NCI-H1417 treated with DMSO at 0.1 percent for 48 hours (cell line): Measurements from ENCODE around the gene ZSCAN21.
"Not testable (repeated sequence)": the region's sequence is repeated elsewhere in the genome, so short reads cannot be mapped to it uniquely, and the experiment has no call there.

Experiments used
- DNase-seq: peaks from one replicate; lab custom pipeline; 2025; lab: John Stamatoyannopoulos, UW

ZSCAN21 gene

DNA sequence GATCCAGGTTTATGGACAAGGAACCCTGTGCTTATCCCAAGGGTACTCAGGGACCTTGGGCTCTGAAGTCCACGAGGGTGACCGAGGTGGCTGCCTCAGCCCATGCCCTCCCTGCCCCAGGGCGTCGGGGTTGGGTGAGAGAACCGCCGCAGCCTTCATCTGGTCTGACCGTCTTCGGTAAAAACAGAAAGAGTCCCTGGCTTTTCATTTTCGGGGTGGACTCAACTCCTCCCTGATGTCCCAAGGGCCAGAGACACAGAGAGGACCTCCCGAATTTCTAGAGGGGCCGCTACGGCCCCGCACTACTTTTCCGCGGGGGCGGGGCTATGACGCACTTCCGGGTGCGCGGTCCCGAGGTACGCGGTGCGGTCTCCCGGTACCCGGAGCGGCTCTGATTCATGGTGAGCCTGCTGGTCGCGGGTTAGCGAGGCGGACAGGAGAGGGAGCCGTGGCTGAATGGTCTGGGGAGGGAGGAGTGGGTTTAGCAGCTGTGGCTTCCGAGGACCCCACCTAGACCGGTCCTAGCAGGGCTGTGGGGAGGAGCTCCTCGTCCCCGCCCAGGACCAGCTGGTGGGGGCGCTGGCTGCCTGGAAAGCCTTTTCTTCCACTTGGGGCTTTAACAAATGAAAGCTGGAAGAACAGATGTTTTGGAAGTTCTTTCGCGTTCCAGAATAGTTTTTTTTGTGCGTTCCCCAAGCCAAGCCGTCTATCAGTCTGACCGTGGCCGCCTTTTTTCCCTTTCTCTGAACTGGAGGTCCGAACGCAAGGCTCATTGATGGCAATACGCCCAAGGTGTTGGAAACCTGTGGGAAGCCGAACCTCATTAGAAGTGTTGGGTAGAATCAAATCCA is at the start of gene ZSCAN21:
Gene ZSCAN21, plus strand, starts transcription at position 334 of the 851 bp plus-strand sequence. CDS start 7,233 bp downstream, outside the sequence.
- peak; percentile 29 for DNase-seq

DNA sequence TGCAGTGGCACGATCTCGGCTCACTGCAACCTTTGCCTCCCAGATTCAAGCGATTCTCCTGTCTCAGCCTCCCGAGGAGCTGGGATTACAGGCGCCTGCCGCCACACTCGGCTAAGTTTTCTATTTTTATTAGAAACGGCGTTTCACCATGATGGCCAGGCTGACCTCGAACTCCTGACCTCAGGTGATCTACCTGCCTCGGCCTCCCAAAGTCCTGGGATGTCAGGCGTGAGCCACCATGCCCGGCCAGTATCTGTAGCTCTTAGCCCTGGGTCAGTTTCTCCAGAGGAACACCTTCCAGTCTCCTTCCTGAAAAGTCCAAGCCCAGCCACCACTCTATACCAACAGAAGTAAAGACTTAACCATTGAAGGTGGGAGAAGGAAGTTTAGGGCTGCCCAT is 49.3 kb upstream of the ZSCAN21 start:
- DNase-seq: no peak

DNA sequence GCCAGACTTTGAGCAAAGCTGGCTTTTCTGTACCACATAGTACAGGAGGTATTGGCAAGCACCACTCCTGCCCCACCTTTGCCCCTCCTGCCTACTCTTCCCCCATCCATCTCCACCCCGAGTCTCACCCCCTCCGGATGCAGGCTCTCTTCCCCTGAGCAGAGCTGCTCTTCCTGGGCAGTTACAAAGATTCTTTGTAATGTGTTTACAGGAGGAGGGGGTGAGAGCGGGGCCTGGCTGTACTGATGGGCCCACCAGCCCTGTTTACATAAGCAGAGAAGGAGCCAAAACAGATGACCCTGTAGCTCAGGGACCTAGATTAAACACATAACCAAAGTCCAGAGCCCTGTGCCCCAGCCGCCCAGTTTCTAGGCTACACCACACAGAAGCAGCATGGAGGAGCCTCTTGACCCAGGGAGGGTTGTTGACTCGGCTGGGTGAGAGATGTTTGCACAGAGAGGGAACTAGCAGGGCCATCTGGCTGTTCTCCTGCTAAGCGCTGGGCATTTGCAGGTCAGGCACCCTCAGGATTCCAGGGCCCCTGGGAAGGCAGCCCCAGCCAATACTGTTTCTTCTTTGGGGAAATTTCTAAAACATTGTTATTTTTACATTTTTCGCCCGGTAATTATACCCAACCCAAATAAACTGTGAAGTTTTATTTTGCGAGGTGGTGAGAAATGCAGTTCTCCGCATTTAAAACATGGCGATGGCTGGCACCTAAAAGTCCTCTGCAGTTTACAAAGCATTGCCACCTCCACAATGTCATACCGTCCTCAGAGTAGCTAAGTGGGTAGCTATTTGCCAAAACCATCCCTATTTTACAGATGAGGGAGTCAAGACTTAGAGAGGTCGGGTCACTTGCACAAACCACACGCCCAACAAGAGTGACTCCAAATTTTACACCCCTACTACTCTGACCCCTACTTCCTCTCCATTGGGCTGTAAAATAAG is 45.6 kb upstream of the ZSCAN21 start:
- DNase-seq: peak; percentile 70

DNA sequence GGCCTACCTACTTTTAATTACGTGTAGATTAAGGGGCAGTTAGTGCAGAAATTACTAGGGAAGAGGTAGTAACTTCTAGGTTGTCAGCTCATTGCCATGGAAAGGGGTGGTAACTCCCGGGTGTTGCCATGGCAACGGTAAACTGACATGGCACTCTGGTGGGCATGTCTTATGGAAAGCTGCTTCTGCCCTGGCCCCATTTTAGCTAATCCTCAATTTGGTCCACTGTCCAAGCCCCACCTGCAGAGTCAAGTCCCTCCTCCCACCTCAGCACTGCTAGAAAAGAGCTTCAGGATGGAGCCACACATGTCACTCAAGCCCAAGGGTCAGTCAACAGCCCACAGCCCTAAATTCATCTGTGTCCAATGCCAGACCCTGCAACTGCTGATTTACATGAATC is 41.7 kb upstream of the ZSCAN21 start:
- no peak for DNase-seq

DNA sequence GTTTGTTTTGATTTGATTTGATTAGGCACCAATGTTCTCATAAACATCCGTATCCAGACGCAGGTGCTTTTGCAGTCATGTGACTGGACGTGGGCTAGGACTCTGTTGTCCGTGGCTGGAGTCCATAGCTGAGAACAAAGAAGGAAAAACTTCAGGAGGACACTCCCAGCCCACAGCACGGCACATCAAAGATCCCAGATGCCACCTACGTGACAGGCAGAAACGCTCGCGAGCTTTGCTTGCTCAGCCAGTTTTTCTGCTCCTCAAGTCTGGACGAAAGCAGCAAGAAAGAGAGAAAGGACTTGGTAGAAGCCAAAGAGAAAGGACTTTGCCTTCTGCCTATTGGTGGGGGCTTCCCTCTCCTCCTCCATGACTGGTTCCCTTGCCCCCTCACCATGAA is 41.0 kb upstream of the ZSCAN21 start:
- DNase-seq: no peak

DNA sequence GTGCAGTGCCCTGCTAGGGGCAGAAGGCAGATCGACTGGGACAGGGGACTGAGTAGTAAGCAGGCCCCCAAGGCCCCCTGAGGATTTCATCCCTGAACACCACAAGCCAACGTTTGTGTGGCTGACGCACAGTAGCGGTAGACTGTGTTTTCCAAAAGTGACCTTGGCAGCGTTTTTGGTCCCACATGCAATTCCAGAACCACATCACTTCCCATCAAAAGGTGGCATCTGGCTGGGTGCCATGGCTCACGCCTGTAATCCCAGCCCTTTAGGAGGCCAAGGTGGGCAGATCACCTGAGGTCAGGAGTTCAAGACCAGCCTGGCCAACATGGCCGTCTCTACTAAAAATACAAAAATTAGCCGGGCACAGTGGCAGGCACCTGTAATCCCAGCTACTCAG is 39.6 kb upstream of the ZSCAN21 start:
- not testable (repeated sequence) for DNase-seq

DNA sequence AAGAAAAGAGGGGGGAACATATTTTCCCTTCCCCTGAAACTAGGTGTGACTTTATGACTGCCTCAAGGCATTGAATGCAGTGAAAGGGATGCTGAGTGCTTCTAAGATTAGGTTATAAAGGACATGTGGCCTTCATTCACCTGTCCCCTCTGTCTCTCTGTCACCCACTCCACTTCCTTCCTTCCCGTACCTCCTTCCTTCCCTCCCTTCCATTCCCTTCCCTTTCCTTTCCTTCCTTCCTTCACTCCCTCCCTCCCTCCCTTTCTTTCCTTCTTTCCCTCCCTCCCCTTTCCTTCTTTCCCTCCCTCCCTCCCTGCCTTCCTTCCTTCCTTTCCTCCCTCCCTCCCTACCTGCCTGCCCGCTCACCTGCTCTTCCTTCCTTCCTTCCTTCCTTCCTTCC is 38.7 kb upstream of the ZSCAN21 start:
- no peak for DNase-seq

DNA sequence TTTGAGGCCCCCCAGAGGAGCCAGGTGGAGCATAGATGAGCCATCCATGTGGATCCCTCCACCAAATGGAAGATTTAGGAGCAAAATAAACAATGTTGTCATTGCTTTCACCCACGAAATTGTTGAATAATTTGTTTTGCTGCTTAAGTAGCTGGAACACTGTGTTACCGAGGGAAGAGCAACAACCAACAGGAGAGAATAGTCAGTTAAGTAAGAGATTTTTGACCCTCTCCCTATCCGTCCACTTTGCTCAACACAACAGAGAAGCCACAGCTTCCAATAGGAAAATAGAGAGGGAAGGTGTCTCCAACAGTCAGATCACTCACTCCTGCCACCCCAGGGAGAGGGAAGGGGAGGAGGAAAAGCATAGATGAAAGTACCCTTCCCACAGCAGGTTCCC is 38.1 kb upstream of the ZSCAN21 start:
- DNase-seq: no peak

DNA sequence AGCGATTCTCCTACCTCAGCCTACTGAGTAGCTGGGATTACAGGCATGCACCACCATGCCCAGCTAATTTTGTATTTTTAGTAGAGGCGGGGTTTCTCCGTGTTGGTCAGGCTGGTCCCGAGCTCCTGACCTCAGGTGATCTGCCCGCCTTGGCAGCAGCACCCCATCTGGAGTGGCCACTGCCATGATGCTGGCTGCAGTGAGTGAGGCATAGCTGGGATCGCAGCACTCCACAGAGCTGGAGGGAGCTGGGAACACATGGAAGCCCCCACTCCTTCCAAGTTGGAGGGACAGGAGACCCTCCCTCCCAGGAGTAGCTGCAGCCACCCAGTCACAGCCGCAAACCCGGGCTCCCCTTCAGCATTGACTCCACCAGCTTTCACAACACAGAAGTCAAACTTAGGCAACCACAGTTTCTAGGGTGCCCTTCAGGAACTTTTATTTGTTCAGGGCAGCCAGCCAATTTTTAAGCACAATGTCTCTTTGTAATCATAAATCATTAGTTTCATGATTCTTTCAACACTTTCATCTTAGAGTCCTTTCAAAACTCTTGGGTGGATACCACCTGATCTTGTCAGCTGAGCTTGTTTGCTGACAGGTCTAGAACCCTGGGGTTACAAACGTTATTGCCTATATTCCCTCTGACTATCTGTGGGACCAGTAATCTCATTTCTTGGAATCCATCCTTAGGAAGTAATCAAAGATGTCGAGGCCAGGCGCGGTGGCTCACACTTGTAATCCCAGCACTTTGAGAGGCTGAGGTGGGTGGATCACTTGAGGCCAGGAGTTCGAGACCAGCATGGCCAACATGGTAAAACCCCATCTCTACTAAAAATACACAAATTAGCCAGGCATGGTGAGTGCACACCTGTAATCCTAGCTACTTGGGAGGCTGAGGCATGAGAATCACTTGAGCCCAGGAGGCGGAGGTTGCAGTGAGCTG is 36.9 kb upstream of the ZSCAN21 start:
- DNase-seq: not testable (repeated sequence)

DNA sequence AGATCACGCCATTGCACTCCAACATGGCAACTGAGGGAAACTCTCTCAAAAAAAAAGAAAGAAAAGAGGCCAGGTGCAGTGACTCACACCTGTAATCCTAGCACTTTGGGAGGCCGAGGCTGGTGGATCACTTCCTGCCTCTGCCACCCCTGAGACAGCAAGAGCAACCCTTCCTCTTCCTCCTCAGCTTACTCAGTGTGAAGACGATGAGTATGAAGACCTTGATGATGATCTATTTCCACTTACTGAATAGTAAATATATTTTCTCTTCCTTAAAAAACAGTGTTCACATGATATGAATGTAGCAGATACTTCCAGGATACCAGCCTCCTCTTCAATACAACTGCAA is 36.3 kb upstream of the ZSCAN21 start:
- no peak for DNase-seq

DNA sequence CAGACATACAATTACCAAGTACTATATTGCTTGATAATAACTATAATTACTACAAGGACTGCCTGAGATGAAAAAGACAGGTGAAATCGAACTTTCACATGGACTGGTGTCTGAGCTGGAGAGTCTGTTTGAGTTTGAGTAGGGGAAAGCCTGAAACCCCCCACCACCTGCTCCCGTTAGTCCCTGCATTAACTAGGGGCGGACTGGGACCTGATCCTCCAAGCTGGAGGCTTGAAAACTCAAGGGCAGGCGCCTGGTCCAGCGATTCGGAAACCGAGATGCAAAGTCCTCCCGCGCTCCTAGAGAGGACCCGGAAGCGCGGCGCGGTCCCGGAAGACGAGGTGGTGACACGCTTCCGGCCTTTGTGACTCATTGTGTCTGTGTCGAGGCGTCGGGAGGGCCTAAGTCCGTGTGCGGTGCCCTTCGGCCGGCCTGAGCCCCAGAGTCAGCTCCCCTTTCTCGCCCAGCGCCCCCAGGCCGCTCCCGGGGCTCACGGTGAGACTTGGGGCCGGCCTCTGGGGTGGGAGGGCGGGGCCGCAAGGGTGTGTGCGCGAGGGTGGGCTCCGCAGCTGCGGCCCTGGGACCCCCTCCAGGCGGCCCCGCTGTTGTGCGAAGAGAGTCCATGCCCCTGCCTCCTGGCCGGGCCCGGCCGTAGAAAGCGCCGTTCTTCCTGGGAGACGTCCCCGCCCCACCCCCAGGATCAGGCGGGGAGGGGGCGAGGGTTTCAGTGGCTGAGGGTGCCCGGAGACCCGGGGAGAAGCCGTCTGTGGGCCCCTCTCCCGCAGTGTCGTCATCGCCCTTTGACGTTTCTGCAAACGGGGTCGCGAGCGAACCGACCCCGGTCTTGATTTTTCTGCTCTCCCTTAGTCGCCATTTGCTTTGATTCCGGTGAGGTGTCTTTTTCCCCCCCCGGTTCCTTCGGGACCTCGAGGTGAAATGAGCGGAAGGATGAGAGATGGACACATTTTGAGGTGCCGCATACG is 34.1 kb upstream of the ZSCAN21 start, which contains the start of gene ZKSCAN1:
Gene ZKSCAN1, plus strand, starts transcription at position 365 of the 983 bp plus-strand sequence. CDS start 7,911 bp downstream, outside the sequence.
- peak; percentile 87 for DNase-seq

DNA sequence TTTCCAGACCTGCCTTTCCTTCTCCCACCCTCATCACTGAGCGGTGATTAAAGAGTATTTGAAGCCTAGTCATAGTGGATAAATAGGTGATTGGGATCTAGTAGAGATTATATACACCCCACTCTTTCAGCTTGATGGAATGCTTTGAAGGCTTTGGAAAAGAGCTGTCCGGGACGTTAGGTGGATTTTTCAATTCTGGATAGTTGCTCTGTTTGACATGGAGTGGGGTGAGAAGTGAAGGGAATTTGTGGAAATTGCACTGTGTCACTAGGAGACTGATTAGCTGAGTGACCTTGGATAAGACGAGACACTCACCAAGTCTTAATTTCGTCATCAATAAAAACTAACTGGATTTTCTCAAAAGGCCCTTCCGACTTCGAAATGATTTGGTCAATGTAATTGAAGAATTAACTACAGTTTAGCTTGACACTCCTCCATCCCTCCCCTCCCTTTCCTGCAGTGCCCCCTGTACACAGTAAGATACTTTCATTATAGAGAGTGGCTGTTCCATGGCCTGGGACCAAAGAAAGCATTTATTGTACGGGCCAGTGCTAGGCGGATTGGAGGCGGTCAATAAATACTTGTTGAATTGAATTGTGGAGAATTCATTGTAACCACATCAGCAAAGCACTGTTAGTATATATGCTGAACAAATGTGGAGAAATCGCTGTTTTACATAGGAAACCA is 33.2 kb upstream of the ZSCAN21 start:
- no peak for DNase-seq

DNA sequence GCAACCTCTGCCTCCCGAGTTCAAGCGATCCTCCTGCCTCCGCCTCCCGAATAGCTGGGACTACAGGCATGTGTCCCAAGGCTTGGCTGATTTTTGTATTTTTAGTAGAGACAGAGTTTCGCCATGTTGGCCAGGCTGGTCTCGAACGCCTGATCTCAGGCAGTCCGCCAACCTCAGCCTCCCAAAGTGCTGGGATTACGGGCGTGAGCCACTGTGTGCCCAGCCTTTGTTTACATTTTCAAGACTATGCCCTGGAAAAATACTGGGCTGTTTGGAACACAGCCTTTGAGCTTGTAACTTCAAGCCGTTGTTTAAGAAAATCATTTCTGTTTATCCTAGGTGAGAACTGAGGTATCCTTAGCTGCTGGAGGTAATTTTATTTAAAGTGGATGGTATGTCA is 32.3 kb upstream of the ZSCAN21 start:
- DNase-seq: no peak

DNA sequence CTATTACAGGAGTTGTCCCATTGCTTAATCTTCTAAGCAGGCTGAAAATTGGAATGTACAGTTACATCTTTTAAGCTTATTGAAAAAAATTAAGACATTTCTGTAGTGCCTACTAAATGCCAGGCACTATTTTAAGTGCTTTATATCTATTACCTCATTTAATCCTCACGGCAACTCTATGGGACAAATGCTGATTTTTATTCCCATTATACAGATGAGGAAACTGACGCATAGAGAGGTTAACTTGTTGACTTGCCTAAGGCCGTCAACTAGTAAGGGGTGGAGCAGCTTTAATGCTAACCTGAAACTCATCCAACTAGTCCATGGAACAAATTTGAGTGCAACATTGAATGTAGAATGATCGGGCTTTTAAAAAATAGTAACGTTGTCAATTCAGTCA is 31.7 kb upstream of the ZSCAN21 start:
- DNase-seq: no peak

DNA sequence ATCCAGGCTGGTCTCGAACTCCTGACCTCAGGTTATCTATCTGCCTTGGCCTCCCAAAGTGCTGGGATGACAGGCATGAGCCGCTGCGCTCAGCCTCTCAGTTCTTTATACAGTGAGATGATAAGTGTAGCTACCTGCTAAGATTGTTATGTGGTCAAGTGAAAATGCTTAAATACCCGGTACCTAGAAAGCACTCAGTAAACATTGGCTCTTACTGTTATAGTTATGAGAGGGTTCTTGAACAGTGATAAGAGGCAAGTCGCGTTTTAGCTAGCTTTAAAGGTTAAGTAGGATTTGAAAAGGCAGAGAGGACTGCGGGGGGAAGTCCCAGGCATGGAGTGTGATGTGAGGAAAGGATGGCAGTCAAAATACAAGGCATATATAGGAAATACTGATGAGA is 29.7 kb upstream of the ZSCAN21 start:
- DNase-seq: no peak

DNA sequence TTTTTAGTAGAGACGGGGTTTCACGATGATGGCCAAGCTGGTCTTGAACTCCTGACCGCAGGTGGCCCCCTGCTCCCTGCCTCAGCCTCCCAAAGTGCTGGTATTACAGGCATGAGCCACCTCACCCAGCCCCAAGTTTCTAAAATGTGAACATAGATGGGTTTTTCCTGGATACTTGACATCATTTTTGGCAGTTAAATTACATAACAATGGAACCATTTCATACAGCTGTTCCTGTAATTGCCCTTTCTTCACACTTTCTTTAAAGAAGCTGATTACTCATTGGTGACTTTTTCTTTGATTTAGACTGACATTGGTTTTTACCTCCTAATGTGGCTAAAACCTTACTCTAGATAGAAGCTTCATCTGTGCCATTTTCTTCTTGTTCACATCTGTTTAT is 28.3 kb upstream of the ZSCAN21 start:
- no peak for DNase-seq

DNA sequence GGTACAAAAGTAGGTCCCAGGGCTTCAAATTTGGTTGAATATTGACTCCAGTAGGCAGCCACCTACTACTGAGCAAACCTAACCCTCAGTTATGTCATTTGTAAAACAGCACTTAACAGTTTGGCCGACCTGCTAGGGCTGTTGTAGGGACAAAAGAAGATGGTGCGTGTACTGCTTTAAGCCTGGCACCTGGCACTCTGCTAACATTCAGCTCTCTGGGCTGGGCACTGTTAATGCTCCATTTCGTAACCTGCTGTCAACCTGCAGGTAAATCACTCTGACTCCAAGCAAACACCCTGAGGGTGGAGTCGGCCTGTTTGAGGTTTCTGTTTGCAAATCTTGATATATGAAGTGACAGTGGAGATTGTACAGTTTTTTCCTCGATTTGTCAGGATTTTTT is 27.0 kb upstream of the ZSCAN21 start:
- DNase-seq: no peak

DNA sequence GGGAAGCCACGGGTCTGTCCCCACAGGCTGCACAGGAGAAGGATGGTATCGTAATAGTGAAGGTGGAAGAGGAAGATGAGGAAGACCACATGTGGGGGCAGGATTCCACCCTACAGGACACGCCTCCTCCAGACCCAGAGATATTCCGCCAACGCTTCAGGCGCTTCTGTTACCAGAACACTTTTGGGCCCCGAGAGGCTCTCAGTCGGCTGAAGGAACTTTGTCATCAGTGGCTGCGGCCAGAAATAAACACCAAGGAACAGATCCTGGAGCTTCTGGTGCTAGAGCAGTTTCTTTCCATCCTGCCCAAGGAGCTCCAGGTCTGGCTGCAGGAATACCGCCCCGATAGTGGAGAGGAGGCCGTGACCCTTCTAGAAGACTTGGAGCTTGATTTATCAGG is 26.0 kb upstream of the ZSCAN21 start:
- no peak for DNase-seq

DNA sequence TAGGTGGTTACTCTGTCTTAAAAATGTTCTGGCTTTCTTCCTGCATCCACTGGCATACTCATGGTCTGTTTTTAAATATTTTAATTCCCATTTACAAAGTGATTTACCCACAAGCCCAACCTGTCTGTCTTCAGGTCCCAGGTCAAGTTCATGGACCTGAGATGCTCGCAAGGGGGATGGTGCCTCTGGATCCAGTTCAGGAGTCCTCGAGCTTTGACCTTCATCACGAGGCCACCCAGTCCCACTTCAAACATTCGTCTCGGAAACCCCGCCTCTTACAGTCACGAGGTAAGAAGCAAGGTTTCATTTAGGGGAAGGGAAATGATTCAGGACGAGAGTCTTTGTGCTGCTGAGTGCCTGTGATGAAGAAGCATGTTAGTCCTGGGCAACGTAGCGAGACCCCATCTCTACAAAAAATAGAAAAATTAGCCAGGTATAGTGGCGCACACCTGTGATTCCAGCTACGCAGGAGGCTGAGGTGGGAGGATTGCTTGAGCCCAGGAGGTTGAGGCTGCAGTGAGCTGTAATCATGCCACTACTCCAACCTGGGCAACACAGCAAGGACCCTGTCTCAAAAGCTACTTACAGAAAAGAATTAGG is 25.5 kb upstream of the ZSCAN21 start:
- no peak for DNase-seq

DNA sequence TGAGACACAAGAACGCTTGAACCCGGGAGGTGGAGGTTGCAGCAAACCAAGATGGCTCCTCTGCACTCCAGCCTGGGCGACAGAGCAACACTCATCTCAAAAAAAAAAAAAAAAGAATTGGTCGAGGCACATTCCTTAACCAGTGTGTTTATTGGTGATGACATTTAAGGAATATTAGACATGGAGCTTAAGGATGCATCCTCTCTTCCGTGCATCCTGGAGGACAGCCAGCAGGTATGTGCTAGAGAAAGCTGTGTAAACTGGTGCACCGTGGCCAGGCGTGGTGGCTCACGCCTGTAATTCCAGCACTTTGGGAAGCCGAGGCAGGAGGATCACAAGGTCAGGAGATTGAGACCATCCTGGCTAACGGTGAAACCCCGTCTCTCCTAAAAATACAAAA is 22.4 kb upstream of the ZSCAN21 start:
- DNase-seq: no peak
